HG02571 (cell line): ENCODE results near the gene RAB1A.

Experiments used
- ATAC-seq: cut with Tn5 transposase; IDR thresholded peaks from one replicate; pipeline ENCODE4 v1.9.1; 2021; ENCODE audit warnings: mild to moderate bottlenecking, moderate library complexity; ENCODE audit not compliant: unreplicated experiment

The RAB1A gene

GRCh38 chr2:65097844-65098243 lies 32.1 kb downstream of the RAB1A start:
- ATAC-seq = no peak

DNA sequence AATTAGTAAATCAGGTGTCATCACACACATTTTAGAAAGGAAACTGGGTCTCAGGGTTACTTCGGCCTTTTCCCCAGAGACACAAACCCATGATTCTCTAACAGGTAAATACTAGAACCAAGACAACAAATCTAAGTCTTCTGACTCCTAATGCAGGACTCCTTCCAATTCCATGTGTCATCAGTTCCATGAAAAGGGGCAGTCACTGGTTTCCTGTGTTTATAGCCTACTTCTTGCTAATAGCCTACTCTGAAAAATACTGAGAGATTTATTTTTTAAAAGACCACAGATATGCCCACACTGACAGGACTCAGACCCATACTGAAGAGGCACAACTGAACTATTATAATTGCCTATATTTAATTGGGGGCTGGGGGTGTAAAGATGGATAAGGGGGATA lies 33.0 kb downstream of the RAB1A start:
- no peak for ATAC-seq

GRCh38 chr2:65093211-65093610 lies 36.7 kb downstream of the RAB1A start:
- ATAC-seq = no peak

GRCh38 chr2:65092791-65093190 lies 37.1 kb downstream of the RAB1A start:
- no peak for ATAC-seq

DNA sequence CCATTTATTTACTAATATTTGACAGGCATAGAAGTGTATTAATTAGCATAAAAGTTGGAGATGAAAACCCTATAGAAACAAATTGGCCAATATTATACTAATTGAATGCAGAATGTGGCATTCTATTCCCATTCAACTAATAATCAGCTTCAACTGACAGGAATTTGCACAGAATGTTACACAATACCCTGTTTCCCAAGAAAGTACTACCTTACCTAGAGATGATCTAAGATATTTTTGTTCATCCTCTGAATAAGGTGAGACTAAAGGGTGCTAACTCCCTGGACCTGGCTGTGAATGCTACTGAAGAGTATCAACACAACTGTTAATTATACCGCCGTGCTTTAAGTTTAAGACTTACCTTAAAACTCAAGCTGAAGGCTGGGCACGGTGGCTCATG lies 44.8 kb downstream of the RAB1A start:
- no peak for ATAC-seq

GRCh38 chr2:65081232-65081685 lies 48.6 kb downstream of the RAB1A start:
- no peak for ATAC-seq

DNA sequence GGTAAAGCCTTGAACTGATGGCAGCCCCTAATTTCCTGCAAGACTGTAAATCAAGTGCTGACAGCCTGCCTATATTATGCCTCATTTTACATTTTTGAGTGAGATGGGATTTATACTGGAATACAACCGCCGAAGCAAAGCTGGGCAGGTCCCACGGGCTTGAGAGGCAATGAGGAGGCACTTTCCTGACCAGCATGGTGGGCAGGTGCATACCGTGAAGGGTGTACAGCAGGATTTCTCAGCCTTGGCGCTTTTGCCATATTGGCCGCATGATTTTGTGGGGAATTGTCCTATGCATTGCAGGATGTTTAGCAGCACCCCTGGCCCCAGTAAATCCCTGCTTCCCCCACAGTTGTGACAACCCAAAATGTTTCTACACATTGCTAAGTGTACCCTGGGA lies 50.9 kb downstream of the RAB1A start:
- ATAC-seq = no peak

DNA sequence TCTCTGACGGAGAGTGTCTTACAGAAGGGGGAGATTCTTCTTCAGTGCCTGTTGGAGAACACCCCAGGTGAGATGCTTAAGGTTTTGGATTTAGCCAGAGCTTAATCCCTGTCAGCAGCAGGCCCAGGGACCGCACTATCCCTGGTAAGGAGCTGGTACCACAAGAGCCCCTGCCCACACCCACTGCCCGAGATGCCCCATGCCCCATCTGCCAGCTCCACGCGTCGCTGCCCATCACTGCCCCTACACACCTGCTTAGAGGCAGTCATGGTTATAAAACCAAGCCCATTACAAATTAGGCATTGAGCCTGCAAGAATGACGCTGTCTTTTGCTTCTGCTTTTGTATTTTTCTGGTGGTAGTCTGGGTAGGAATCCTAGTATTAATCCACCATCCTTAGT lies 52.0 kb downstream of the RAB1A start:
- no peak for ATAC-seq

- no peak for ATAC-seq
Observed at GRCh38 chr2:65076345-65076710, 53.6 kb downstream of the RAB1A start.

DNA sequence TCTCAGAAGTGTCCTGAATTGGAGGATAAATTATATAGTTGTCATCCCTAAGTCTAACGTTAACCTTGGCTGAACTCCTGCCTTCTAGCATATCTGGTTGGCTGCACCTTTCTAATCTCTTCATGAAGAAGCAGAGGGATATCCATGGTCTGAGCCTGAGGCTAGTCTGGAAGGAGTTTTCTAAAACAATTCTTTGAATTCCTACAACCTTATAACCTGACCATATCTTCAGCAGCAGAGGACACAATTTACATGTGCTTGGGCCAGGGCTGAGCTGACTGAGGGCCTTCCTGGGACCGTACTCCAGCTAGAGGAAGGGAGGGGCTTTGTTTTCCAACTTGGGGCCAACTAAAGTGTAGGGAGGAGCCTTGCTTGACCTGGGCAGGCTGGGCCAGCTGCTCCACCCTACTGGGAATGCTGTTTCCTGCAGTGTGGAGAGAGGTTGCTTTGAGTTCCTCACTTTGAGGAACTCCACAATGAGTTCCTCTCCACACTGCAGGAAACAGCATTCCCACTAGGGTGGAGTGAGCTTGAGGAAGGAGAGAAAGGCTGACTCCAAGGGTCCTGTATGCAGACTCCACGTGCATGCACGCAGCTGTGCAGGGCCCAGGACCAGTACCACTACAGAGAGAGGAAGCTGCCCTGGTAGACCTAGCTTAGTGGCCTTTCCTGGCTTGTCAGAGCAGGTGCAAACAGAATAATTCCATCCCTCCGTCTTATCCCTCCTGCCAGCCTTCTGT lies 54.1 kb downstream of the RAB1A start:
- no peak for ATAC-seq

DNA sequence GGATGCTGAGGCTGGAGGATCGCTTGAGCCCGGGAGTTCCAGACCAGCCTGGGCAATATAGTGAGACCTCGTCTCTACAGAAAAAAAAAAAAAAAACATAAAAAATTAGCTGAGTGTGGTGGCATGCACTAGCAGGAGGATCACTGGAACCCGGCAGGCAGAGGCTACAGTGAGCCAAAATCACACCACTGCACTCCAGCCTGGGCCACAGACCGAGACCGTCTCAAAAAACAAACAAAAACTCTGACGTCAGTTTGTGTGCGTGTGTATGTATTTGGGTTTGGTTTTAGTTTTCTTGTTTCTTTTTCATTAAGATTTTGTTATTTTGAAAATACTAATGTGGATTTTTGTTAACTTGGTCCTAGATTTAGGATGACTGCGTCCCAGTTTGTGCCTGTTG lies 54.7 kb downstream of the RAB1A start:
- ATAC-seq = no peak

DNA sequence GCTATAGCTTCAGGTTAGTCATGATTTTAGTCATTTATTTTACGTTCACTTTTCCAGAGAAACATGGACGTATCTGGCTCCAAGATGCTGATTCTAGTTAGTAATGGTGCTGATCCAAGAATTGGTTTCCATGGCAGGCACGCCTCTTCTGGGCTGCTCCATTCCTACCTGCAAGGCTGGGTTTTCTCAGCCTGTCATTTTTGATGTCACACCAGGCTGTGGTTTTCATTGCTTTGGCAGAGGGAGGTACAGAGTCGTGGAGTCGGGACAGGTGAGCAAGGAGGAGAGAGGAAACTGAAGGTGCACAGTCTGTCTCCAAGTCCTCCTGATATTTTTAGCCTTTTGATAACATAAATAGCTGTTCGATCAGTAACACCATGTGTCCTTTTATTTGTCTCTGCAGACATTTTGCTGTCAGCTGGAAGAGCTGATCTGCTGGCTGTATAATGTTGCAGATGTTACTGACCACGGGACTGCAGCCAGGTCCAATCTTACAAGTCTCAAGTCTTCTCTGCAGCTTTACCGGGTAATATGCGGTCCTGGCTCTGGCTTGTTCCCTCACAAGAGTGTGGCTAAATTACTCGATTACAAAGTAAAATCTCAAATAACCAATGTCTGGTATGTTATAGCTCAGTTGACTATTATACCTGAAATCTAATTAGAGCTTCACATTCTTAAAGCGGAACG lies 55.9 kb downstream of the RAB1A start:
- no peak for ATAC-seq

- no peak for ATAC-seq
Observed at GRCh38 chr2:65072181-65072970, 57.5 kb downstream of the RAB1A start.

DNA sequence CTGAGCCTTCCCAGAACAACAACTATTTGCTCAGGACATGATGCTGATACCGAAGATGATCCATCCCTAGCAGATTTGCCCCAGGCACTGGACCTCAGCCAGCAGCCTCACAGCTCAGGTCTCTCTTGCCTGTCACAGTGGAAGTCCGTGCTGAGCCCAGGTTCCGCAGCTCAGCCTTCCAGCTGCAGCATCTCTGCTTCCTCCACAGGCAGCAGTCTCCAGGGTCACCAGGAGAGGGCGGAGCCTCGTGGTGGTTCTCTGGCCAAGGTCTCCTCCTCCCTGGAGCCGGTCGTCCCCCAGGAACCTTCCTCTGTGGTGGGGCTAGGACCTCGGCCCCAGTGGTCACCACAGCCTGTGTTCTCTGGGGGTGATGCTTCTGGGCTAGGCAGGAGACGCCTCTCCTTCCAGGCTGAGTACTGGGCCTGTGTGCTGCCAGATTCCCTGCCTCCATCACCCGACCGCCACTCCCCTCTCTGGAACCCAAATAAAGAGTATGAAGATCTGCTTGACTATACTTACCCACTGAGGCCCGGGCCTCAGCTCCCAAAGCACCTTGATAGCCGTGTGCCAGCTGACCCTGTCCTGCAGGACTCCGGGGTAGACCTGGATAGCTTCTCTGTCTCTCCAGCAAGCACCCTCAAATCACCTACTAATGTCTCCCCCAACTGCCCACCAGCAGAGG lies 58.3 kb downstream of the RAB1A start:
- ATAC-seq = no peak

- no peak for ATAC-seq
Observed at GRCh38 chr2:65070856-65071255, 59.0 kb downstream of the RAB1A start.

DNA sequence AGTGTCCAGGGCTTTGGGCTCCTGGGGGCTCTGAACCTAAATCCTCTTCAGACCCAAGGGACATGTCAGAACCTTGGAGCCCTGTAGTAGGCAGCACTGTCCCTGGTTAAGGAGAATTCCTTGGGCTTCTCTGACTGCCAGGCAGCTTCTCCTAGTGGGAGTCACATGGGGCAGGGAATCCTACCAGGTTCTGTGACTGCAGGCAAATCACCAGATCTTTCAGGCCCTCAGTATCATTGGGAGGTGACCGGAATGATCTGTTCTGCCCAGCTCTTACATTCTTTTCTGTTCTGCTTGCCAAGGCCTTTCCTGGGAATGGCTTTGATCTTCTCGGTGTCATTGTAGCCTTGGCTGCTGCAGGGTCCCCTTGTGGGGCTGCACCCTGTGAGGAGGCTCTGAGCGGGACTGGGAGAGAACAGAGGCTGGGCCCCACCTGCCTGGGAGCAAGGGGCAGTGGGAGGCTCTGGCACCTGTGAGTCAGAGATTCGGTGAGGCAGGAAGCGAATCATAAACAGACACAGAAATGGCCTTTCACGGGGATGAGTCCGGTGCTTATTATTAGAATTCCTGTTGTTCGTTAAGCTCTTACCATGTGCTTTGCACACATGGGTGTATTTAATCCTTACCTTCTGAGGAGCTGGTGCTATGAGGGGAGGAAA lies 59.6 kb downstream of the RAB1A start:
- ATAC-seq = no peak

GRCh38 chr2:65069439-65069824 lies 60.5 kb downstream of the RAB1A start:
- ATAC-seq = no peak

DNA sequence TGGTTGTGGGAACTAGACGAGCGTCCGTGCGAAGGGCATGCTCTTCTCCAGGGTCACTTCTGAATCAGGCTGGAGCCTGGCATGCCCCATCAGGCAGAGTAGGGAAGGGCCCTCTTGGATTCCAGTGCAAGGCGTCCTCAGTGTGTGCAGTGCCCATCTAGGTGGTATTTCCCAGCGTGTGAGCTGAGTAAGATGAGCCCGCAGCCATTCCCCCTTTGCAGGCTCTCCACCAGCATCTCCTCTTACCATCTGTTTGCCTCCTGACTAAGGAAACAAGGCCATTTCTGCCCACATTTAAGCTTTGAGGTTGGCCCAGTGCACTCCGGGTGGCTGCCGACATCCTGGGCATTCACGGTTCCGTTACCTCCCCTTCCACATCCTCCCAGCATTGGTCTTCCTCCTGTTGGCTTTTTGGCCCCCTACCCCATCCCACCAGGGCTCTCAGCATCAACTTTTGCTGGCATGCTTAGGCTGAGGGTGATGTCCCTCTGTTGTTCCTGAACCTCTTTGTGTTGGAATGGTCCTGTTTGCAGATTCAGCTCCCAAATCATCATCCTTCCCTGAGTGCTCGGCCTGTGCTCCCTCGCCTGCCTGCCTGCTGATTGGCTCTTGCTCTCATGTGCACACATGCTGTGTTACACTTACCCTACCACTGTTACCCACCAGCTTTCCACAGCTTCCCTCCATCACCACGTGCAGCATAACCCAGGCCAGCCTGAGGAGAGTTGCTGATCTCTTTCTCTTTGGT lies 61.9 kb downstream of the RAB1A start:
- ATAC-seq = no peak

DNA sequence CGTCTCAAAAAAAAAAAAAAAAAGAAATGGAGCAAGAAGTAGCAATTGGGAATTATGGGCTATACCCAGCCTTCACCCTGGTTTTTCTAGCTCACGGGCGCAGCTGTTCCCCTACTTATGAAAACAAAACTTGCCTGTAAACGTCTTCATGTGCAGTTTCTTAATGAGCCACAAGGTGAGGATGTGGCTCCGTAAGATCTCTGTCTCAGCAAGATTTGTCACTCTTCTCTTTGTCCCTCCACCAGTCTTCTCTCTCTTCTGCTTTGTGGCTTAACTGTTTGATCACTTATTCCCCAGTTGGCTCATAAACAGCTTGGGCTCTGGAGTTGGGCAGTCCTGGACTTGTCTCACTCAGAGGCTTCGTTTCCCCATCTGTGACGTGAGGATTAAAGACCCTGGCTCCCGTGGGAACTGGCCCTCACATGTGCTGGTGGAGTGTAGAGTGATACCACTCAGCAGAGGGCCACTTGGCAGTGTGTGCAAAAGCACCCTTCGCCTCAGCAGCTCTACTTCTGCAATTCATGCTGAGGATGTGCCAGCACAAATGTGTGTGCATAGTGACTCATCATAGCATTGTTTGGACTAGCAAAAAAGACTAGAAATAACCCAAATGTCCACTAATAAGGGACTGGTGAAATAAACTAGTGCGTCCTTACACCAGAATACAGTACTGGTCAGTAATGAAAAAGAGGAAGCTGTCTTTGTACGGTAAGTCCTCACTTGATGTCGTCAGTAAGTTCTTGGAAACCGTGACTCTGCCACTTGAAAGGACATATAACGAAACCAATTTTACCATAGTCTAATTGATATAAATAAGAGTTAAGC lies 65.0 kb downstream of the RAB1A start:
- peak; percentile 78 for ATAC-seq
